WTC11 (cell line): Measurements from ENCODE around the gene MAP1B. TPM values are rescaled to one million over a fixed set of nuclear protein-coding genes. Genes with fewer than 3 reads are reported as not detected.
A peak's percentile ranks its signal among the peaks of the same experiment; 100 is the strongest.

Experiments used
- ATAC-seq: fragments of 200-7000 bp; cut with Tn5 transposase; 2 replicates; pipeline ENCODE4 v1.10.0; 2021; ENCODE audit warnings: mild to moderate bottlenecking, moderate library complexity
- CTCF ChIA-PET: fragments of 300-600 bp; sonication (Branson Sonifier 250); formaldehyde crosslinking; loops from one replicate; lab custom pipeline; 2021; ENCODE audit warnings: antibody characterized with exemption; lab: Charles Lee
- POLR2A ChIA-PET: fragments of 350-600 bp; sonication (Branson Sonifier 250); formaldehyde crosslinking; loops from one replicate; lab custom pipeline; 2021; ENCODE audit warnings: antibody characterized with exemption; lab: Charles Lee
- DNase-seq: peaks from one replicate; pipeline ENCODE4 v3.0.0; 2021; ENCODE audit warnings: low spot score
- H3K27ac Mint-ChIP-seq: 2 replicates; pipeline ENCODE4 v1.8.0; 2021; ENCODE audit warnings: mixed read lengths
- H3K27me3 Mint-ChIP-seq: 2 replicates; pipeline ENCODE4 v1.8.0; 2021; ENCODE audit warnings: low read depth, mild to moderate bottlenecking, moderate library complexity, mixed read lengths
- H3K36me3 Mint-ChIP-seq: 2 replicates; pipeline ENCODE4 v1.8.0; 2021; ENCODE audit warnings: mixed read lengths
- H3K4me1 Mint-ChIP-seq: 2 replicates; pipeline ENCODE4 v1.8.0; 2022; ENCODE audit warnings: mixed read lengths
- H3K4me3 Mint-ChIP-seq: 2 replicates; pipeline ENCODE4 v1.8.0; 2021; ENCODE audit warnings: mild to moderate bottlenecking, moderate library complexity, mixed read lengths
- H3K9me3 Mint-ChIP-seq: 2 replicates; pipeline ENCODE4 v1.8.0; 2021; ENCODE audit warnings: mixed read lengths
- ATF1 ChIP-seq: sonication (generic); formaldehyde crosslinking; IDR thresholded peaks from 2 replicates; pipeline ENCODE4 v1.8.1; 2023; ENCODE audit warnings: mild to moderate bottlenecking, moderate library complexity, missing genetic modification reagents
- CREB1 ChIP-seq: sonication (generic); formaldehyde crosslinking; IDR thresholded peaks from 2 replicates; pipeline ENCODE4 v1.8.0; 2023; ENCODE audit warnings: mild to moderate bottlenecking, missing genetic modification reagents
- EMX1 ChIP-seq: fragments of 250-450 bp; sonication (Bioruptor Pico); IDR thresholded peaks from 2 replicates; pipeline ENCODE4 v1.8.0; 2021; ENCODE audit warnings: mild to moderate bottlenecking
- FOXJ3 ChIP-seq: sonication (generic); formaldehyde crosslinking; IDR thresholded peaks from 2 replicates; pipeline ENCODE4 v1.9.0; 2021; ENCODE audit warnings: missing genetic modification reagents, mild to moderate bottlenecking, borderline replicate concordance
- FOXP1 ChIP-seq: sonication (generic); formaldehyde crosslinking; IDR thresholded peaks from 2 replicates; pipeline ENCODE4 v1.8.0; 2022; ENCODE audit warnings: missing genetic modification reagents, mild to moderate bottlenecking, moderate library complexity, borderline replicate concordance
- HMGA2 ChIP-seq: fragments of 250-450 bp; sonication (Bioruptor Pico); IDR thresholded peaks from 2 replicates; pipeline ENCODE4 v1.4.0; 2021; ENCODE audit warnings: mild to moderate bottlenecking, moderate library complexity
- JUN ChIP-seq: sonication (generic); formaldehyde crosslinking; IDR thresholded peaks from 2 replicates; pipeline ENCODE4 v1.8.0; 2023; ENCODE audit warnings: mild to moderate bottlenecking, missing genetic modification reagents
- KAT7 ChIP-seq: sonication (generic); formaldehyde crosslinking; IDR thresholded peaks from 2 replicates; pipeline ENCODE4 v1.8.1; 2023; ENCODE audit warnings: missing genetic modification reagents, mild to moderate bottlenecking, borderline replicate concordance
- NFYB ChIP-seq: sonication (generic); formaldehyde crosslinking; conservative IDR thresholded peaks from 2 replicates; pipeline ENCODE4 v1.8.0; 2022; ENCODE audit warnings: low read depth, missing genetic modification reagents
- SMAD3 ChIP-seq: sonication (generic); formaldehyde crosslinking; IDR thresholded peaks from 2 replicates; pipeline ENCODE4 v1.8.0; 2022; ENCODE audit warnings: missing genetic modification reagents, mild to moderate bottlenecking, borderline replicate concordance
- TCF7 ChIP-seq: sonication (generic); formaldehyde crosslinking; IDR thresholded peaks from 2 replicates; pipeline ENCODE4 v1.8.0; 2022; ENCODE audit warnings: mild to moderate bottlenecking, low read depth, missing genetic modification reagents, moderate library complexity
- TEAD1 ChIP-seq: sonication (generic); formaldehyde crosslinking; IDR thresholded peaks from 2 replicates; pipeline ENCODE4 v1.8.0; 2022; ENCODE audit warnings: mild to moderate bottlenecking, missing genetic modification reagents
- TEAD4 ChIP-seq: sonication (generic); formaldehyde crosslinking; IDR thresholded peaks from 2 replicates; pipeline ENCODE4 v1.8.0; 2022; ENCODE audit warnings: mild to moderate bottlenecking, missing genetic modification reagents
- ZBTB21 ChIP-seq: sonication (generic); formaldehyde crosslinking; IDR thresholded peaks from 2 replicates; pipeline ENCODE4 v1.8.1; 2023; ENCODE audit warnings: mild to moderate bottlenecking, missing genetic modification reagents, borderline replicate concordance
- ZNF396 ChIP-seq: fragments of 250-450 bp; sonication (Bioruptor Pico); IDR thresholded peaks from 2 replicates; pipeline ENCODE4 v1.8.0; 2021; ENCODE audit warnings: mild to moderate bottlenecking, moderate library complexity, borderline replicate concordance
- ZNF416 ChIP-seq: fragments of 250-450 bp; sonication (Bioruptor Pico); IDR thresholded peaks from 2 replicates; pipeline ENCODE4 v1.9.0; 2021; ENCODE audit warnings: mild to moderate bottlenecking, inconsistent platforms
- ZNF671 ChIP-seq: fragments of 250-450 bp; sonication (Bioruptor Pico); IDR thresholded peaks from 2 replicates; pipeline ENCODE4 v1.8.0; 2021; ENCODE audit warnings: mild to moderate bottlenecking
- total RNA-seq: library from RNA; stranded (reverse); gene quantifications from 3 replicates; pipeline ENCODE4 v1.2.3, GENCODE V29; 2021
- TF ChIP-seq, protein P1 (sequence below): sonication (generic); formaldehyde crosslinking; IDR thresholded peaks from 2 replicates; pipeline ENCODE4 v1.8.1; 2023; ENCODE audit warnings: mild to moderate bottlenecking, missing genetic modification reagents, moderate library complexity
- TF ChIP-seq, protein P2 (sequence below): sonication (generic); formaldehyde crosslinking; IDR thresholded peaks from 2 replicates; pipeline ENCODE4 v1.8.1; 2022; ENCODE audit warnings: low read depth, mild to moderate bottlenecking, moderate library complexity, missing genetic modification reagents, borderline replicate concordance
- TF ChIP-seq, protein P3 (sequence below): sonication (generic); formaldehyde crosslinking; IDR thresholded peaks from 2 replicates; pipeline ENCODE4 v1.8.0; 2022; ENCODE audit warnings: mild to moderate bottlenecking, missing genetic modification reagents
- TF ChIP-seq, protein P4 (sequence below): sonication (generic); formaldehyde crosslinking; IDR thresholded peaks from 2 replicates; pipeline ENCODE4 v1.8.0; 2023; ENCODE audit warnings: missing genetic modification reagents, mild to moderate bottlenecking, borderline replicate concordance
- TF ChIP-seq, protein P5 (sequence below): sonication (generic); formaldehyde crosslinking; IDR thresholded peaks from 2 replicates; pipeline ENCODE4 v1.8.1; 2022; ENCODE audit warnings: missing genetic modification reagents, borderline replicate concordance

MAP1B gene
- total RNA-seq, 1 experiment from 2014 or later: 95.0 TPM

DNA sequence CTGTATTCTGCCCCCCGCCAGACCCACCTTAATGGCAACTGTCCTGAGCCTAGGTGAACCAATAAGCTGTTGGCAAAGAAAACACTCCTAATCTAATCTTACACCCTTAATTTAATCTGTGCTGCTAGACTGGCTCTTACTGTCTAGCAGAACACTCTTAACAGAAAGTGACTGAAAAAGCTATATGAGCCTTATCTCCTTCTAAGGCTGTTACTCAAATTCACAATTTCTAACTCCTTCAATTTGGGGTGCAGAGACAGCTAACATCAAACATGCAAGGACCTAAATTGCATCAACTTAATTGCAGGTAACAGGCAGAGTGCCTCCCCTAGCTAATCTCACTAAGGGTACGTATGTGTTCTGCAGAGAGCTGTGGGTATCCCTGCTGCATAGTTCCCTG is 49.5 kb upstream of the MAP1B start (continued):
- TF ChIP-seq JUN (no peak), TEAD4 (no peak), ZNF416 (CRISPR knock-in tag) (no peak), TCF7 (no peak), NFYB (no peak), ZBTB21 (no peak), ATF1 (CRISPR knock-in tag) (no peak), CREB1 (CRISPR knock-in tag) (no peak), HMGA2 (CRISPR knock-in tag) (no peak), KAT7 (CRISPR knock-in tag) (no peak)

DNA sequence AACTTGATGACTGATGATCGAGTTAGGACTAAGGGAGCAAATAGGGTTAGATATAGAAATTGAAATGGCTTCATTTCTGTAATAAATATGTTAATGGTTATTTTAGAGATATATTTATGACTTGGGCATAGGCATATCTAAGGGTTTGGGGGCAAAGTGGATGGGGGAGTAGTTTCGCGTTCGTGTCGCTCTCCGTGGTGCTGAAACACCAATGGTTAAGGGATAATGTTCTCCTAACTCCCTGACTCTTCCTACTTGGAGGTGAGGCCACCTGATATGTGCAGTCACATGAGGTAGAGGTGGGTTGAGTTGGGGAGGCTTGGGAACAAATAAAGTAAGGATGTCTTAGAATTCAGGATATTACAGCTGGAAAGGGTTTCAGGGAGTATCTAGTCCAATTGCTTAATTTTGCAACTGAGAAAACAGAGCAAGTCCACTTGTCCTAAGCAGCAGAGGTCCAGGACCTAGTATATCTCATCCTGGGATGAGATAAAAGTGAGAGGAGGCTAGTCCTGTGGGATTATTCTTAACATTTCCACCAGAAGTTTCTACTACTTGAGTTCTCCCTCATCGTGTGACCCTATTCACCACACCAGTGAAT is 44.0 kb upstream of the MAP1B start:
- DNase-seq (peak; percentile 67), ATAC-seq (no peak)
- H3K4me1 Mint-ChIP-seq: peaks cover 37% of the 10 kb centered on the region
- no peak overlapping the region for H3K27ac Mint-ChIP-seq
- CTCF ChIA-PET: no interaction called here
- POLR2A ChIA-PET: no interaction called here
- no peaks in the 10 kb centered on the region for H3K9me3 Mint-ChIP-seq
- H3K27me3 Mint-ChIP-seq: no peaks in the 10 kb centered on the region
- no peak overlapping the region for H3K4me3 Mint-ChIP-seq
- TF ChIP-seq, protein P1, sequence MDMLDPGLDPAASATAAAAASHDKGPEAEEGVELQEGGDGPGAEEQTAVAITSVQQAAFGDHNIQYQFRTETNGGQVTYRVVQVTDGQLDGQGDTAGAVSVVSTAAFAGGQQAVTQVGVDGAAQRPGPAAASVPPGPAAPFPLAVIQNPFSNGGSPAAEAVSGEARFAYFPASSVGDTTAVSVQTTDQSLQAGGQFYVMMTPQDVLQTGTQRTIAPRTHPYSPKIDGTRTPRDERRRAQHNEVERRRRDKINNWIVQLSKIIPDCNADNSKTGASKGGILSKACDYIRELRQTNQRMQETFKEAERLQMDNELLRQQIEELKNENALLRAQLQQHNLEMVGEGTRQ: 0 out of 2 replicates have a peak, but pooled peaks have one; percentile 13
- TF ChIP-seq ZNF396: no peak
- TF ChIP-seq JUN: no peak
- peak; percentile 61; the same call in 1 of the 2 replicates for TF ChIP-seq TEAD1 (CRISPR knock-in tag)
- TF ChIP-seq, protein P2, sequence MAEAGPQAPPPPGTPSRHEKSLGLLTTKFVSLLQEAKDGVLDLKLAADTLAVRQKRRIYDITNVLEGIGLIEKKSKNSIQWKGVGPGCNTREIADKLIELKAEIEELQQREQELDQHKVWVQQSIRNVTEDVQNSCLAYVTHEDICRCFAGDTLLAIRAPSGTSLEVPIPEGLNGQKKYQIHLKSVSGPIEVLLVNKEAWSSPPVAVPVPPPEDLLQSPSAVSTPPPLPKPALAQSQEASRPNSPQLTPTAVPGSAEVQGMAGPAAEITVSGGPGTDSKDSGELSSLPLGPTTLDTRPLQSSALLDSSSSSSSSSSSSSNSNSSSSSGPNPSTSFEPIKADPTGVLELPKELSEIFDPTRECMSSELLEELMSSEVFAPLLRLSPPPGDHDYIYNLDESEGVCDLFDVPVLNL (CRISPR knock-in tag): no peak
- no peak for TF ChIP-seq EMX1 (CRISPR knock-in tag)
- TF ChIP-seq ZBTB21: 0 out of 2 replicates have a peak, but pooled peaks have one; percentile 32
- TF ChIP-seq, protein P3, sequence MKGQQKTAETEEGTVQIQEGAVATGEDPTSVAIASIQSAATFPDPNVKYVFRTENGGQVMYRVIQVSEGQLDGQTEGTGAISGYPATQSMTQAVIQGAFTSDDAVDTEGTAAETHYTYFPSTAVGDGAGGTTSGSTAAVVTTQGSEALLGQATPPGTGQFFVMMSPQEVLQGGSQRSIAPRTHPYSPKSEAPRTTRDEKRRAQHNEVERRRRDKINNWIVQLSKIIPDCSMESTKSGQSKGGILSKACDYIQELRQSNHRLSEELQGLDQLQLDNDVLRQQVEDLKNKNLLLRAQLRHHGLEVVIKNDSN: peak; percentile 34; the same call in 1 of the 2 replicates
- TF ChIP-seq FOXP1: no peak
- no peak for TF ChIP-seq SMAD3 (CRISPR knock-in tag)
- no peak for TF ChIP-seq FOXJ3 (CRISPR knock-in tag)
- no peaks in the 10 kb centered on the region for H3K36me3 Mint-ChIP-seq

DNA sequence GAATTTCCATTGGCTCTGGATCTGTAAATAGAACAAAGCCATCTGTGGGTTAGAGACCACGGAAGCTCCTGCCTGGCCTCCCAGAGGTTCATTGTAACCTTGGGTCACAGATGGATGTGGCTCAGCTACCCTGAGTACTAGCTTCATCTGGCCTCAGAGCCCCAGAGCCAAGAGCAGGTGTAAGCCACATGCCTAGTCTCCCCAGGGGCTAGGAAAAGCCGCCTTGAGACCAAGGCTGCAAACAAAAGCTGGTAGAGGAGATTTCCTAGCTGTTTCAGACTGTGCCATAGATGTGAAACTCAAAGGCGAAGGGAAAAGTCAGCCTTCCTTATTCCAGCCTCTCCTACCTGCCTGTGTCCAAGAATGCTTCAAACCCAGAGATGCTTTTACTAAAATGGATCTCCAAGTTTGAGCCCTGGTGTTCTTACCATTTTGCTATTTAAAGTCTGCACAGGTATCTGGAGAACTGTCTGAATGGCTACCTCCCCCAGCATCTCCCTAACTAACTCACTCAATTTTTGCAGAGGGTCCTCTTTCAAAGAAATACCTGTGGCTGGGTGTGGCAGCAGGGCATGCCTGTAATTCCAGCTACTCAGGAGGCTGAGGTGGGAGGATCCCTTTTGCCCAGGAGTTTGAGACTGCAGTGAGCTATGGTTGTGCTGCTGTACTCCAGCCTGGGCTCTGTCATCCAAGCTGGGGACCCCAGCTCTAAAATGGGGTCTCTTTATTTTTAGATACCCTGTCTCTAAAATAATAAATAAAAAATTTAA is 42.3 kb upstream of the MAP1B start:
- H3K36me3 Mint-ChIP-seq: no peaks in the 10 kb centered on the region
- DNase-seq (peak; percentile 26), ATAC-seq (no peak)
- ChIA-PET POLR2A (interaction anchor here (1.4 to 1.7 kb wide), 2 partner anchors 42 to 43 kb away, joined by 4 to 6 read pairs; partner anchors contain the start of gene MAP1B), CTCF (interaction anchor here (0.6 to 2.5 kb wide), 6 partner anchors 9 to 464 kb away, joined by 3 to 17 read pairs (median 4); no protein-coding TSS in a partner anchor)
- no peaks in the 10 kb centered on the region for H3K9me3 Mint-ChIP-seq
- no peak overlapping the region for H3K4me3 Mint-ChIP-seq
- no peaks in the 10 kb centered on the region for H3K27me3 Mint-ChIP-seq
- H3K27ac Mint-ChIP-seq: no peak overlapping the region; the same call in 1 of the 2 replicates
- peaks cover 42% of the 10 kb centered on the region for H3K4me1 Mint-ChIP-seq
- TF ChIP-seq TEAD4: no peak
- TF ChIP-seq, protein P3: no peak
- TF ChIP-seq, protein P4, sequence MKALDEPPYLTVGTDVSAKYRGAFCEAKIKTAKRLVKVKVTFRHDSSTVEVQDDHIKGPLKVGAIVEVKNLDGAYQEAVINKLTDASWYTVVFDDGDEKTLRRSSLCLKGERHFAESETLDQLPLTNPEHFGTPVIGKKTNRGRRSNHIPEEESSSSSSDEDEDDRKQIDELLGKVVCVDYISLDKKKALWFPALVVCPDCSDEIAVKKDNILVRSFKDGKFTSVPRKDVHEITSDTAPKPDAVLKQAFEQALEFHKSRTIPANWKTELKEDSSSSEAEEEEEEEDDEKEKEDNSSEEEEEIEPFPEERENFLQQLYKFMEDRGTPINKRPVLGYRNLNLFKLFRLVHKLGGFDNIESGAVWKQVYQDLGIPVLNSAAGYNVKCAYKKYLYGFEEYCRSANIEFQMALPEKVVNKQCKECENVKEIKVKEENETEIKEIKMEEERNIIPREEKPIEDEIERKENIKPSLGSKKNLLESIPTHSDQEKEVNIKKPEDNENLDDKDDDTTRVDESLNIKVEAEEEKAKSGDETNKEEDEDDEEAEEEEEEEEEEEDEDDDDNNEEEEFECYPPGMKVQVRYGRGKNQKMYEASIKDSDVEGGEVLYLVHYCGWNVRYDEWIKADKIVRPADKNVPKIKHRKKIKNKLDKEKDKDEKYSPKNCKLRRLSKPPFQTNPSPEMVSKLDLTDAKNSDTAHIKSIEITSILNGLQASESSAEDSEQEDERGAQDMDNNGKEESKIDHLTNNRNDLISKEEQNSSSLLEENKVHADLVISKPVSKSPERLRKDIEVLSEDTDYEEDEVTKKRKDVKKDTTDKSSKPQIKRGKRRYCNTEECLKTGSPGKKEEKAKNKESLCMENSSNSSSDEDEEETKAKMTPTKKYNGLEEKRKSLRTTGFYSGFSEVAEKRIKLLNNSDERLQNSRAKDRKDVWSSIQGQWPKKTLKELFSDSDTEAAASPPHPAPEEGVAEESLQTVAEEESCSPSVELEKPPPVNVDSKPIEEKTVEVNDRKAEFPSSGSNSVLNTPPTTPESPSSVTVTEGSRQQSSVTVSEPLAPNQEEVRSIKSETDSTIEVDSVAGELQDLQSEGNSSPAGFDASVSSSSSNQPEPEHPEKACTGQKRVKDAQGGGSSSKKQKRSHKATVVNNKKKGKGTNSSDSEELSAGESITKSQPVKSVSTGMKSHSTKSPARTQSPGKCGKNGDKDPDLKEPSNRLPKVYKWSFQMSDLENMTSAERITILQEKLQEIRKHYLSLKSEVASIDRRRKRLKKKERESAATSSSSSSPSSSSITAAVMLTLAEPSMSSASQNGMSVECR (CRISPR knock-in tag): no peak
- TF ChIP-seq ZNF416 (CRISPR knock-in tag): no peak
- no peak for TF ChIP-seq ZNF671 (CRISPR knock-in tag)
- TF ChIP-seq EMX1 (CRISPR knock-in tag): no peak
- TF ChIP-seq, protein P5, sequence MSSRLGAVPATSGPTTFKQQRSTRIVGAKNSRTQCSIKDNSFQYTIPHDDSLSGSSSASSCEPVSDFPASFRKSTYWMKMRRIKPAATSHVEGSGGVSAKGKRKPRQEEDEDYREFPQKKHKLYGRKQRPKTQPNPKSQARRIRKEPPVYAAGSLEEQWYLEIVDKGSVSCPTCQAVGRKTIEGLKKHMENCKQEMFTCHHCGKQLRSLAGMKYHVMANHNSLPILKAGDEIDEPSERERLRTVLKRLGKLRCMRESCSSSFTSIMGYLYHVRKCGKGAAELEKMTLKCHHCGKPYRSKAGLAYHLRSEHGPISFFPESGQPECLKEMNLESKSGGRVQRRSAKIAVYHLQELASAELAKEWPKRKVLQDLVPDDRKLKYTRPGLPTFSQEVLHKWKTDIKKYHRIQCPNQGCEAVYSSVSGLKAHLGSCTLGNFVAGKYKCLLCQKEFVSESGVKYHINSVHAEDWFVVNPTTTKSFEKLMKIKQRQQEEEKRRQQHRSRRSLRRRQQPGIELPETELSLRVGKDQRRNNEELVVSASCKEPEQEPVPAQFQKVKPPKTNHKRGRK: no peak
